ENCODE results near the gene TMCC1.
A peak's percentile ranks its signal among the peaks of the same experiment; 100 is the strongest.
"Not testable (repeated sequence)": the region's sequence is repeated elsewhere in the genome, so short reads cannot be mapped to it uniquely, and the experiment has no call there.

TMCC1 gene

GRCh38 chr3:129640985-129641384 is 252.5 kb downstream of the TMCC1 start:
- not testable (repeated sequence) for DNase-seq

- no peak for DNase-seq
Measured at GRCh38 chr3:129638481-129638880, 255.0 kb downstream of the TMCC1 start.

GRCh38 chr3:129636082-129636481 is 257.4 kb downstream of the TMCC1 start:
- no peak for DNase-seq

DNA sequence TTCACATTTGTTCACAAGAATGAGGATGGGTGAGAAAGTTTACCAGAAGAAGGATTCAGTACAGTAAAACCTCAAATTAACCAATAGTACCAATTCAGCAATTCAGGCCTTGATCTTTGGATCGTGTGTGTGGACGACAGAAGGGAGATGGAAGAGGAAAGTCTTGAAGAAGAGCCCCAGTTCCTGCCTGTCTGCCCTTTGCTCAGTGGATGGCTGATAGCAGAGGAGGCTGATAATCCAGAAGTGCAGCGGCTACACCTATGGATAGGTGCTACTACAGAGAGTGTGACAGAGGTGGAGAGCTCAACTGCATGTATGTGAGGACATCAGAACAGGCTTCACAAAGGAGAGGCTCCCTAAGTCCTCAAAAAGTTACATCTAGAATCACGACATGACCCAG is 257.9 kb downstream of the TMCC1 start:
- no peak for DNase-seq

- no peak for DNase-seq
Measured at GRCh38 chr3:129633751-129634481, 259.6 kb downstream of the TMCC1 start.

DNA sequence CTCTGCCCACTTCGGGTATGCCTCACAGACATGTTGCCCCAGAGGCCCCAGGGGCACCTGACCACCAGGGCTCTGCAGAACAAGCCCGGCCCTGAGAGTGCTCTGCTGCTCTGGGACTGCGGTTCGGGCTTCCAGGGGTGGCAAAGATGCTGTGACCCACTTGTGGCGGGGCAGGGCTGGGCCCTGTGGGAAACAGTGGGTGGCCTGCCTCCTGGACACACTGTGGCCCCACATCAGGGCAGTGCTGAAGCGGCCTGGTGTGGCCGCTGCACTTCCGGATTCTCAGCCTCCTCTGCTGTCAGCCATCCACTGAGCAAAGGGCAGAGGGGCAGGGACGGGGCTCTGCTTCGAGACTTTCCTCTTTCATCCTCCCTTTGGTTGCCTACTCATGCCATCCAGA is 260.5 kb downstream of the TMCC1 start:
- no peak for DNase-seq

GRCh38 chr3:129632556-129632955 is 261.0 kb downstream of the TMCC1 start:
- DNase-seq, result no peak

GRCh38 chr3:129632056-129632455 is 261.5 kb downstream of the TMCC1 start:
- DNase-seq, result no peak

DNA sequence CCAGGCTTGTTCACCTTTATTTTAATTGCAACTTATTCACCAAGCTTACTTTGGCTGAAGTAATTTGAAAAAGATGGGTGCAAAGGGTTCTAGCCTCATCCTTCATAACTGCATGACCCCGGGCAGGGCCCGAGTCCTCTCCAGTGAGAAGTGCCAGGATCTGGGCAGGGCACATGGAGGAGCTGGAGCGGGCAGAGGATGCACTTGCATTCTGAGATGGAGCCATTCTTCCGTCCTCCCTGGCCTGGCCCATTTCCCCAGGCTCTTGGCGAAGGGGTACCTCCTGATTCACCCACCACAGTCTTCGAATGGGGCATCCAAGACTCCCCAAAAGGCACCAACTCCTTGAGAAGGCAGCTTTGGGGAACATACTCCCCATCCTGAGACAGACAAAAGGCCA is 264.5 kb downstream of the TMCC1 start:
- DNase-seq, result no peak

- no peak for DNase-seq
Measured at GRCh38 chr3:129628169-129628522, 265.4 kb downstream of the TMCC1 start.

GRCh38 chr3:129627350-129628168 is 266.0 kb downstream of the TMCC1 start:
- DNase-seq, result peak; percentile 77

GRCh38 chr3:129626744-129627349 is 266.7 kb downstream of the TMCC1 start:
- DNase-seq, result peak; percentile 85

- DNase-seq, result no peak
Measured at GRCh38 chr3:129625072-129625874, 268.2 kb downstream of the TMCC1 start.

- no peak for DNase-seq
Measured at GRCh38 chr3:129624347-129625071, 269.0 kb downstream of the TMCC1 start.

DNA sequence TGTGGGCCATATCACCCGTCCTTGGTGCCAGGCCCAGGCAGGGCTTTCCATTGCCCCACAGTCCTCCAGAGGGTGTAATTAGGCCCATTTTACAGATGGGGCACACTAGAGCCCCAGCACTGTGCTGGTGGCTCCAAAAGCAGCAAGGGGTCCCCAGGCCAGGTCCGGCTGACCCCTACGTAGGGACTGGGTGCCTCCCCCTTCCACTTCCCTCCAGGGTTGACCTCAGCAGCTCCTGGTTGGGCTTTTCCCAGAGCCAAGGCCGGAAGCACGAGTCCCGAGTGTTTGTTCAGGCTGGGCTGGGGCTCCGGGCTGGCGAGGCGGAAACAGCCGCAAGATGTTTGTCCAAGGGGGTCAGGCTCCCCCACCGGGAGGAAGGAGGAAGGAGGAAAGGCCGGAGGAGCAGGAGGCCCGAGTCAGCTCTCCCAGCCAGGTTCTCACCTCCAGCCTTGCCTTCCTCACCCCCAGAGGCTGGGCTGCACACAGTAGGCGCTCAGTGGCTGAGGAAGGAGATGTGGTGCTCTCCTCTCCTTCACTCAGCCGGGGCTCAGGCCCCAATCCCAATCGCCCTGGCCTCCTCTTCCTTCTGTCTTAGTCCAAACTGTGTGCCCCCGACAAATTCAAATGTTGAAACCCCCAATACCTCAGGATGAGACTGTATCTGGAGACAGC is 269.9 kb downstream of the TMCC1 start:
- no peak for DNase-seq

- DNase-seq, result no peak
Measured at GRCh38 chr3:129622933-129623332, 270.6 kb downstream of the TMCC1 start.

GRCh38 chr3:129622226-129622874 is 271.2 kb downstream of the TMCC1 start:
- DNase-seq, result no peak

DNA sequence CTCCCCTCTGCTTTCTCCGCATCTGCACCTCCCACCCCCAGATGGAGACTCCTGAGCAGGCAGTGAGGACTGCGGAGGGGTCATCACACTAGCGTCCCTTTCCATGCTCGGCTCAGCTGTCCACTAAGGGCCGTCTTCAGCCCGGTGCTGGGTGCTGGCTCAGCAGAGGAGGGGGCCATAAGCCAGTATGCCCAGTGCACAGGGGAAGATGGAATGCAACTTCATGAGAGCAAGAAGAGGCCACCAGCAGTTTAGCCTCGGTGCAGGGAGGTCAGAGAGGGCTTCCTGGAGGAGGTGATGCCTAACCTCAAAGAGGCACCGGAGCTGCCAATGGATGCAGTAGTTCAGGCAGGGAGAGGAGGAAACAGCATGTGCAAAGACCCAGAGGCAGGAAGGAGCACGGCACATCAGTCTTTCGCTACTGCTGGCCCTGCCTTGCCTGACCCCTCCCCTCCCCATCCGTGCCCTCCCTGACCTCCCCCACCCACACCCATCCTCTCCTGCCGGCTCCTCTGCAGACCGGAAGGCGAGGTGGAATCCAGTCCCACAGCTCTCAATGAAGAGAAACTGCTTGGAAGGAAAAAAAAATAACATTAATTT is 271.8 kb downstream of the TMCC1 start:
- DNase-seq, result no peak

DNA sequence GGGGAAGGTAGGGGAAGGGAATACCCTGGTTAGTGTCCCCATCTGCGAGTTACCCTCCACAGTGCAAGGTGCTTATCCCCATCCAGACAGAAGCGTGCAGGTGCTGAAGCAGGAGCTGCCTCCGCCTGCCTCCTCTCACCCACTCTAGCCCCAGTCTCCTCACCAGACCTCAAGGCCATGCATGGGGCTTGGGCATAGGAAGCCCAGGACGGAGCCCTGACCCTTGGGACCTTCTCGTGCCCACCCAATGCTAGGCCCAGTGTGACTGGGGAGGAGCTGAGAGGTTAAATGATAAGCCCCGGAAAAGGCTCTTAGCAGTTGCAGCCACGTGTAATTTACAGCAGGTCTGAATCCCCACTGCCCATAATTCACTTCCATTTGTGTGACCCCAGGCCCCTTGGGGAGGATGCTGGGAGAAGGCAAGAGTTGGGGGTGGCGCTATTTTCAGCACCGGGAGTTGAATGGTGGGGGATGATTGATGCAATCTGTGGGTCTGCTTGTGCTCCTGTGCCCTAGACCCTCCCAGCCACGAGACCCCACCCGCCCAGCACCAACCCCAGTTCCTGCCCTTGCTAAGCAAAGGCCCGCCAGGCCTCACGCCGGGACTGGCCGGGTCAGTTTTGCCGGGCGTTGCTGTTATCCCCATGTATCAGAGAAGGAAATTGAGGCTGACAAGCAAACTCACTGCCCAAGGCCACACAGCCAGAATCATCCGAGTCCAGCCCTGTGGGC is 272.5 kb downstream of the TMCC1 start:
- no peak for DNase-seq

DNA sequence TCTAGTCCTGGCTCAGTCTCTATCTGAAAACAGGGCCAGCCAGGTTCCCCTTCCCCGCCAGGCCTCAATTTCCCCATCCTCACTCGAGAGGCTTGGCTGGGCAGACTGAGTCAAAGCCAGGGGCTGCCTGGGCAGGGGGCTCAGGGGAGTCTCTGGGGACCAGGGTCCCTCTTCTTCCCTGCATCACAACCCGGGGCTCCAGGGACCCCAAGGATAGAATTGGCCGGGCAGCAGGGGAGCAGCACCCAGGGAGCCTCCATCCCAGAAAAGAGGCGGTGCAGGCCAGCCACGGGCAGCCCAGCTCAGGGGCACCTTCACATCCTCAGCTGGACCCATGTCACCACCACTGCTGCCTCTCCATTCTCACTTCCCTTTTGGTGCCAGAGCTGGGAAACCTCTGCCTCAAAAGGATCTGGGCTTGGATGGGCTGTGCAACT is 273.8 kb downstream of the TMCC1 start:
- DNase-seq, result no peak
